Measurements from ENCODE around the gene CUEDC1. TPM values are rescaled to one million over a fixed set of nuclear protein-coding genes. Genes with fewer than 3 reads are reported as not detected.

Gene CUEDC1
- total and polyA plus RNA-seq, 2 of the 4 experiments (the other 2 are of a cell fraction): 4.1 to 21.2 TPM

DNA sequence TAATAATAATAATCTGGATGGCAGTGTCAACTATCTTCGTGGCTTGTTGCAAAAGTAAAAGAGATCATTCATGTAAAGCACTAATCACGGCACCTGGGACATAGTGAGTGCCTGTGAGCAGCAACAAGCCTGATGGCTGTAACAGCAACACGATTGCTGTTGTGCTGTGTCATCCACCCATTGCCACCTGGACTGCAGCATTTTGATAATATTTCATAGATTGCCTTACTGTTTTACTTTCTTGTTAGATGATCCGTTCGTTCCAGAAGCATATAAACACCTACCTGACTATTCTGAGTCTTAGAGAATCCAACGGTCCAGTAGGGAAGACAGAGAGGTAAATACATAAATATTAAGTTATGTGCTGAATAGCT lies 102.3 kb downstream of the CUEDC1 start:
- Histone ChIP-seq H2BK120ac (ENCODE audit: low read depth, low read length) (no peak overlapping the region), H3K18ac (ENCODE audit: low read depth, low read length) (no peak overlapping the region), H2AFZ (replicated peaks; ENCODE audit: low read length, poor library complexity) (no peak overlapping the region), H2AK9ac (replicated peaks; ENCODE audit: low read depth, low read length, poor library complexity) (no peak overlapping the region), H4K20me1 (ENCODE audit: insufficient read depth, low read length) (no peaks in the 10 kb centered on the region), H2BK5ac (ENCODE audit: low read depth, low read length, poor library complexity, severe bottlenecking) (no peak overlapping the region), H3K4me1 (ENCODE audit: control insufficient read depth, insufficient read depth, low read length) (peaks cover 10% of the 10 kb centered on the region), H3K23ac (ENCODE audit: low read depth, low read length) (no peak overlapping the region), H2BK15ac (ENCODE audit: low read depth, low read length) (no peak overlapping the region), H3K27ac (ENCODE audit: insufficient read depth, low read length) (no peak overlapping the region), H3K9ac (ENCODE audit: low read depth, low read length) (no peak overlapping the region), H3K79me1 (ENCODE audit: low read depth in 1 of 2, low read length in 2 of 2) (peaks cover 12 to 25% of the 10 kb centered on the region in 2 experiments), H3K14ac (replicated peaks; ENCODE audit: low read depth, low read length) (no peak overlapping the region), H2BK20ac (ENCODE audit: low read depth, low read length) (no peak overlapping the region), H3K9me1 (ENCODE audit: insufficient read depth, low read length) (peaks cover 7% of the 10 kb centered on the region; the same call in 1 of the 2 replicates), H3K36me3 (ENCODE audit: control insufficient read depth, insufficient read depth, low read length) (no peaks in the 10 kb centered on the region), H3K56ac (ENCODE audit: extremely low read depth, insufficient read depth, low read length) (no peak overlapping the region), H4K91ac (ENCODE audit: insufficient read depth, low read depth, low read length) (no peak overlapping the region), H2AK5ac (ENCODE audit: low read depth, low read length) (no peak overlapping the region), H3K27me3 (ENCODE audit: control insufficient read depth, insufficient read depth, low read length) (no peaks in the 10 kb centered on the region), H3K4me2 (ENCODE audit: low read depth, low read length) (no peak overlapping the region), H3K9me3 (ENCODE audit: control insufficient read depth, insufficient read depth, low read length) (no peaks in the 10 kb centered on the region), H3K4ac (ENCODE audit: low read depth, low read length) (no peak overlapping the region), H4K5ac (ENCODE audit: low read depth, low read length) (no peak overlapping the region), H3K4me3 (ENCODE audit: insufficient read depth, low read depth, low read length) (no peak overlapping the region), H4K8ac (ENCODE audit: low read depth in 2 of 2, low read length in 2 of 2) (no peak overlapping the region)
- ATAC-seq (ENCODE audit: low read depth): no peak
- ChIA-PET POLR2A (ENCODE audit: unreplicated experiment) (interaction anchor here (0.6 kb wide), 1 partner anchor 154 kb away, joined by 5 read pairs; no protein-coding TSS in a partner anchor), CTCF (no interaction called here)
- intact Hi-C loops (cut with micrococcal nuclease): no loop called here
- DNase-seq: no peak
- TF ChIP-seq ELK1 (IDR thresholded peaks at IDR 0.05; ENCODE audit: borderline replicate concordance, low read depth, low read length) (no peak), MXI1 (IDR thresholded peaks at IDR 0.05; ENCODE audit: borderline replicate concordance, low read depth, low read length) (no peak), RAD21 (IDR thresholded peaks at IDR 0.05; ENCODE audit: low read length) (no peak)
- no TSS peak for BruUV-seq (replicated peaks)
- dilution Hi-C loops (cut with HindIII; ENCODE audit: low sequenced_read_pairs, unreplicated experiment): loop anchor here (25.0 kb wide), 1 partner anchor 134 kb away; the partner anchor contains the start of gene VEZF1
- WGBS, 2 experiments (ENCODE audit: extremely low coverage in 2 of 2, insufficient read length in 1 of 2): 100% methylated on average over 1 of the region's 6 CpGs; no CpG with 5 or more reads in 1 of the 2 experiments
- in situ Hi-C loops (cut with MboI; ENCODE audit: low sequenced_read_pairs): loop anchor here (25.0 kb wide), 1 partner anchor 484 kb away; the partner anchor contains the start of gene TSPOAP1

Data from IMR-90 (cell line).